Fibroblast of gingiva (primary cell): ENCODE measurements around the gene GNAI2.
"Not testable (repeated sequence)": the region's sequence is repeated elsewhere in the genome, so short reads cannot be mapped to it uniquely, and the experiment has no call there.

Experiments used
- DNase-seq: peaks from one replicate; pipeline ENCODE4 v3.0.0-alpha.2; 2011; ENCODE audit warnings: low read depth

The GNAI2 gene

GRCh38 chr3:50226888-50227389, 9.1 kb upstream of the GNAI2 start:
- DNase-seq = peak; percentile 42

DNA sequence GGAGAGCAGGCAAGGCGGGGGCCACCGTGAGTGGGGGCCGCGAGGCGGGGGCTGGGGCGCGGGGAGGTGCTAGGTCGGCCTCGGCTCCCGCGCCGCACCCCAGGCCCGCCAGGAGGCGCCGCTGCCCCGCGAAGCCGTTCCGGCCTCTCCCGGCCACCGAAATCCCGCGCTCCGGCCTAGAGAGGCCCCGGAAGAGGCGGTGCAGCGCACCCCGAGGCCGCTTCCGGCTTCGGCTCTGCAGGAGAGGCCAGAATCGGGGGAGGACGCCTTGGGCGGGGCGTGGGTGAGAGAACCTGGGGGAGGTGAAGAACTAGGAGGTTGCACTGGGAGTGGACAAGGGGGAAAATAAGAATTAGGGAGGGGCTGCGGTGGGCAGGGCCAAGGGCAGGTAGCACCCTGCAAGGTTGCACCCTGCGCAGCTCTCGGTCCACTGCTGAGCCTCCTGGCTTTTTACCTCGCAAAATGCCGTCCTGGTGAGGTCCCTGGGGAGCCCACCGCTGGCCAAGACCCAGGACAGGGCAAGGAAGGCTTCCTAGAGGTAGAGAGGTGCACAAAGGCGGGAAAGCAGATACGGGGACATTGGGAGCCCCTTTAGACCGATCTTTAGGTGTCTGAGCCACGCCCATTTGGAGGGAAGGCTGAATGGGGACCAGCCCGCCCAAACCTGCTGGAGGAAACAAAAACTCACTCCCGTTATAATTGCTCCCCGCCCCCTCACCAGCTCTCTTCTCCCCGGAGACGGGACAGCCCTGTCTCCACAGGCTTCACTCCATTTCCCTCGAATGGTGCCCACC, 8.4 kb upstream of the GNAI2 start:
- peak; percentile 83 for DNase-seq

- not testable (repeated sequence) for DNase-seq
Measured at GRCh38 chr3:50228184-50228763, 7.7 kb upstream of the GNAI2 start.

GRCh38 chr3:50229490-50229889, 6.5 kb upstream of the GNAI2 start:
- no peak for DNase-seq

DNA sequence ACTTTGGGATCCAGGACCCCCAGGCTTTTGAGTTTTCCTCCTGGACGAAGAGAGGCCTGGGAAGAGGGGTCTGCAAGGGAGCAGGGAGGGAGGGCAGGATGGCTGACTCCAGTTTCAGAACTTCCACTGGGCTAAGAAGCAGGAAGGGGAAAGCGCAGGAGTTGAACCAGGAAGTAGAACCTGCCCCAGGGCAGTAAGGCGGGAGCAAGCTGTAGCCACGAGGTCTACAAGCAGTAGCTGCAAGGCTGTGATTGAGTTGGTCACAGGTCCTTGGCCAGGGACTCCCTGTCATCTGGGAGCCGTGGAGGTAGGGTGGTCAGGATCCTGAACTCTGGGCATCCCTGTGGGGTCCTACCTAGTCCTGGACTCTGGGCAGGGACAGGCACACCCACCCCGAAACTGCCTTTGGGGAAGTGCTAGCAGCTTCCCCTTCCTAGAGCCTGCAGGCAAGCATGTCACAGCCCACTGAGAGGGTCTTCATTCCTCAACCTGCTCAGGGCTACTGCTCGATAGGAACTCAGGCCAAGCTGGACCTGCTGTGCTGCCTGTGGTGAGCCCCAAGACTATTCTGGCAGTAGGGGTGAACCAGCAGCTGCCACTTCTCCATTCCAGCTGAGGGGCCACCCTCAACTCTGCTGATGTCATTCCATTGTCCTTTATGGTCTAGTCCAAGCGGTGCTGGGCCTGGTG, 5.8 kb upstream of the GNAI2 start:
- no peak for DNase-seq

- no peak for DNase-seq
Measured at GRCh38 chr3:50230794-50231125, 5.2 kb upstream of the GNAI2 start.

DNA sequence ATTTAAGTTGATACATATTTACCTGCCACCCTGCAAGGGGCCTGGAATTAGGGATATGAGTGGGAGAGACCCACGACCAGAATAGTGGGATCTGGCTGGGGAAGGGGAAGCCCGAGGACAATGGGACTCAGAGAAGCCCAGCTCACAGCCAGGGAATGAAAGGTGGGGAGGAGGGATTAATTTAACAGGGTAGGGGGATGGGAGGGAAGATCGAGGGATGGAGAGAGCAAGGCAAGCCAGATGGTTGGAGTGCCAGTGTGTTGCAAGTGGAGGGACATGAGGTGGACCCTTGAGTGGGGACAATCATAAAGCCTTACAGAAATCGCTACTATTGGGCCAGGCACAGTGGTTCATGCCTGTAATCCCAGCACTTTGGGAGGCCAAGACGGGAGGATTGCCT, 4.4 kb upstream of the GNAI2 start:
- DNase-seq = no peak

DNA sequence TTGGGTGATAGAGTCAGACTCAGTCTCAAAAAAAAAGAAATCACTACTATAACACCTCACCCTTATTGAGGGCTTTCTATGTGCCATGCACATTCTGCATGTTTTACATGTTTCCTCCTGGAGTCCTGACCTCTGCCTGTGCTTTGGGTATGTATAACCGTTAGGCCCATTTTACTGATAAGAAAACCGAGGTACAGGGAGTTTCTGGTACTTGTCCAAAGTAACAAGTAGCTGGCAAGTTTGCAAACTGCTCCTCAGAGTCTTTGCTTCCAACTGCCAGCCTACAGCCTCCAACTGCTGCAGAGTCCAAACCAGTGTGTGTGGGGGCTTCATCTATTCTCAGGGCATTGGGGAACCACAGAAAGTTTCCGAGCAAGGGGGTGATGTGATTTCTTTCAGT, 3.7 kb upstream of the GNAI2 start:
- no peak for DNase-seq

DNA sequence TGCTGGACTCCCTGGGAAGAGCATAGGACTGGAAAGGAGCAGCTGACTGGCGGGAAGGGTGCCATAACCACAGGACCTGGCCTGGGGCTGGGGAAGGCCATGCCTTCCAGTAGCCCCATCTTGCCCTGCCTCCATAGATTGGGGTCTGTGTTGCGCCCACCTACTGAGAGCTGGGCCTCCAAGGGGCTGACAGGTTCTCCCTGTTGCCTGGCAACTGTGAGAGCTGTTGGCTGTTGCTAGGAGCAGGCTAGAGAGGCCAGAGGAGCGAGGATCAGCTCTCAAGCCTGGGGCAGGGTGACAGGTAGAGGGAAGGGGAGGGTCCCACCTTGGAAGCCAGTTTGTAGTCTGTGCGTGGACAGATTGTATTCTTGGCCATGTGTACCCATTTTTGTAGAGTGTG, 2.8 kb upstream of the GNAI2 start:
- no peak for DNase-seq

- DNase-seq = no peak
Measured at GRCh38 chr3:50236484-50237132, 604 bp downstream of the GNAI2 start.

- peak; percentile 66 for DNase-seq
Measured at GRCh38 chr3:50237133-50237651, 1.2 kb downstream of the GNAI2 start.

DNA sequence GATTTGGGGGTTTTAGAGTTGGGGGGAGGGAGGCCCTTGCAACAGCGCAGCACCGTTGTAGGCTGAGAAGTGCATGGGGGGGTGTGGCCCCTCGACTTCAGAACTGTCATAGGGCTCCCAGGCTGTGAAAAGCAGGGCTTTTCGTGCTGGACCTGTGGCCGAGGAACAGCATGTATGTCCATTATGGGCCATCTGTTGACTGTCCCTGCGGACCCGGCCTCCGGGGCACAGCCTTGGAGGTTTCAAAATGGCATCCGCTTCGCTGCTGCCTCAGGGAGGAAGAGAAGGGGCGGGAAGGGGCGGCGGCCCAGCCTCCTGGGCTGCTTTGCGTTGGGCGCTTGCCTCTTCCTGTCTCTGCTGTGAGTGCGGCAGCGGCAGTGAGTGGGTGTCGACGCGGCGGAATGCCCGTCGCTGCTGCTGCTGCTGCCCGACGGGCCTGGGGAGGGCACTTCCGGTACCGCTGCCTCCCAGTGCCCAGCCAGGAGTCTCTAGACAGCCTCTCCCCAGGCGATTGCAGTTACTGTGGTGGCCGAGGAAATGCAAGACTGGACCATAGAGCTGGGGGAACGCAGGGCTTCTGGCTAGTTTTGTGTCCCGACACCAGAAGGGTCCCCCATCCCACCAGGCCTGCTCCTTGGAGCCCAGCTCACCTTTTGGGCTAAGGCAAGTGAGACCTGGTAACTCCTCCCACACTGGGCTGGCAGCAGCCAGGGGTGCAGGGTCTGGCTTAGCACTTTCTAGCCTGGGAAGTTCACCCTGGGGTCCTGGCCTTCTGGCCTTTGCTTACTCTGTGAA, 1.9 kb downstream of the GNAI2 start:
- peak; percentile 88 for DNase-seq

- peak; percentile 74 for DNase-seq
Measured at GRCh38 chr3:50238549-50239026, 2.6 kb downstream of the GNAI2 start.

GRCh38 chr3:50239649-50240048, 3.6 kb downstream of the GNAI2 start:
- DNase-seq = no peak

DNA sequence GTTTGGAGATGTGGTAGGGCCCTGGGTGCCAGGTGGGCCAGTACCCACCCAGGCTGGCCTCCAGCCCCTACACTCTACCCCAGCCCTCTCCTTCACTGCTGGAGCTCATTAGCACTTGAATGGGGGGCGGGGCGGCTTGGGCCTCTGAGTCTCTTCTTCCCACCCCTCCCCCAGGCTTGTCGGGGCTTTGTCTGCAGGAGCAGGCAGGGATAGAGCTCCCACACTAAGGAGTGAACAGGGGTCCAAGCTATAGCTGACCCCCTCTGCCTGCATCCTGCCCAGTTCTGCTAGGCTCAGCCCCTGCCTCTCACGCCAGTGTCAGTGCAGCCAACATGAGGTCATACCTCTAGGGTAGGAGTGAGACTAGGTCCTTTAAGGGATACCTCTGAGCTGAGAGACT, 5.2 kb downstream of the GNAI2 start:
- DNase-seq = no peak

DNA sequence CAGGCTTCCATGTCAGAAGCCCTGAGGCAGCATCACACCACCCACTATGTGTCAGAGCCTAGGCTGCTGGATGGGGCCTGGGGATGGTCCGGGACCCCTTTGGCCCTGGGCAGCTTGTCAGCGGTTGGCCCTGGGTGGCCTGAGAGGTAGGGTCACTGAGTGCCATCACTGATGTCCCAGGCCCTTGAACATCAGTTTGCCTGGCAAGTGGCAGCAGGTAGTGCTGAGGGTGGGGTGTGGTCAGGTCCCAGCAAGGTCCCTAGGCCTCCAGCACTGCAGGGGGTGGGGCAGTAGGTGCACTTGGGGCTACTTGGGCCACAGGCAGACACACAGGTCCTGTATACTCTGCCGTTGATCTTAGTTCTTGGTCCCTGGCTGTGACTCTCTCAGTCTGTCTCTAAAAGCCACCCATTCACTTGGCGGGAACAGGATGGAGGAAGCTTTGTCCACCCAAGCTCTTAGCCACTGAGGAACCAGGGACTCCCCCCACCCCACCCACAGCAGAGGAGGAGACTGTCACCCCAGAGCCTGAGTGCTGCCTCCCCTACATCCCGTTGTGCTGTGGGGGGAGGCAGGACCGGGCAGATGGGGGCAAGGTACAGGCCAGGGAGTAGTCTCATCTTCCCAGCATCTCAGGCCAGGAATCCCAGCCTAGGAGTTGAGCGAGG, 5.8 kb downstream of the GNAI2 start:
- no peak for DNase-seq

GRCh38 chr3:50242381-50242770, 6.4 kb downstream of the GNAI2 start:
- DNase-seq = no peak

DNA sequence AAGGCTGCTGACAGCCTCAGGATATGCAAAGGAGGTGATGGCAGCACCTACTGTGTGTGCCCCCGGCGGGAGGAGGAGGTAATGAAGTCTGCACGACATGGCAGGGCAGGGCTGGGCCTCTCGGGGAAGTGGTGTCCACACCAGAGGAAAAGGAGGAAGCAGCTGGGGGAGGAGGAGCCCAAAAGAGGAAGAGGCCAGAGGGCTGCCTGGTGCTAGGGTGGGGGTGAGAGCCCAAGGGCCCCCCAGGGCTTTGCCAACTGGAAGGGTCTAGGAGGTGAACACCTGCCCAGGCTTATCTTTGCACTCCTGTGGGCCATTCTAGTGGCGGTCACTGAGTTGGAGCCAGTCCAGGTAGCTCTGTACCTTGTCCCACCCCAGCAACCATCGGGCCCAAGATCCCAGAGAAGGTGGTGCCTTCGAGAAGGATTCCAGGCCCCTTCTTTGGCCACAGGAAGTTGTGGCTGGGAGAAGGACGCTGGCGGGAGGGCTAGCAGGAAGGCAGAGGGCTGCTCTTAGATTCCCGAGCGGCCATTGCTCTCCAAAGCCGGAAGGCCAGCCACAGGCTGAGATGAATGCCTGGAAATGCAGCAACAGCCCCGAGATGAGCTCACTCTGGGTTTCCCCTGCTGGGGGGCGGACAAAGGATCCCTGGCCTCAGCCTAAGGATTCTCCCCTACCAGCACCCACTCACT, 7.0 kb downstream of the GNAI2 start:
- peak; percentile 31 for DNase-seq

GRCh38 chr3:50243543-50243895, 7.5 kb downstream of the GNAI2 start:
- DNase-seq = no peak

DNA sequence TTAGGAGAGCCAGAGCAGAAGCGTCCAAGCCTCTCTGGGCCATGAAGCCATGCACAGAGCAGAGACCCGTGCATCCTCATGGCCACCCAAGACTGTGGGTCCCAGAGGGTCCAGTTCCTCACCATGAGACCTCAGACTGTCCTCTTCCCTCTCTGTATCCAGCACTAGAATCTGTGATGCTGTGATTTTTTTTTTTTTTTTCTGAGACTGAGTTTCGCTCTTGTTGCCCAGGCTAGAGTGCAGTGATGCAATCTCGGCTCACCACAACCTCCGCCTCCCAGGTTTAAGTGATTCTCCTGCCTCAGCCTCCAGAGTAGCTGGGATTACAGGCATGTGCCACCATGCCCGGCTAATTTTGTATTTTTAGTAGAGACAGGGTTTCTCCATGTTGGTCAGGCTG, 8.8 kb downstream of the GNAI2 start:
- not testable (repeated sequence) for DNase-seq
